HG03159 (cell line): ENCODE results near the gene ZNF337.
"Not testable (repeated sequence)": the region's sequence is repeated elsewhere in the genome, so short reads cannot be mapped to it uniquely, and the experiment has no call there.

Experiments used
- ATAC-seq: cut with Tn5 transposase; IDR thresholded peaks from one replicate; pipeline ENCODE4 v1.9.1; 2021; ENCODE audit warnings: mild to moderate bottlenecking, moderate library complexity; ENCODE audit not compliant: unreplicated experiment

ZNF337 gene

GRCh38 chr20:25695532-25696370 lies 902 bp downstream of the ZNF337 start:
- ATAC-seq: no peak

- no peak for ATAC-seq
Observed at GRCh38 chr20:25692499-25692898, 4.2 kb downstream of the ZNF337 start.

- ATAC-seq: no peak
Observed at GRCh38 chr20:25690427-25690826, 6.2 kb downstream of the ZNF337 start.

- ATAC-seq: peak; percentile 5
Observed at GRCh38 chr20:25686081-25687067, 10.3 kb downstream of the ZNF337 start.

GRCh38 chr20:25685276-25686080 lies 11.2 kb downstream of the ZNF337 start:
- ATAC-seq: peak; percentile 79

DNA sequence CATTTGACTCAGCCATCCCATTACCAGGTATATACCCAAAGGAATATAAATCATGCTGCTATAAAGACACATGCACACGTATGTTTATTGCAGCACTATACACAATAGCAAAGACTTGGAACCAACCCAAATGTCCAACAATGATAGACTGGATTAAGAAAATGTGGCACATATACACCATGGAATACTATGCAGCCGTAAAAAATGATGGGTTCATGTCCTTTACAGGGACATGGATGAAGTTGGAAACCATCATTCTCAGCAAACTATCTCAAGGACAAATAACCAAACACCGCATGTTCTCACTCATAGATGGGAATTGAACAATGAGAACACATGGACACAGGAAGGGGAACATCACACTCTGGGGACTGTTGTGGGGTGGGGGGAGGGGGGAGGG lies 12.8 kb downstream of the ZNF337 start:
- not testable (repeated sequence) for ATAC-seq

DNA sequence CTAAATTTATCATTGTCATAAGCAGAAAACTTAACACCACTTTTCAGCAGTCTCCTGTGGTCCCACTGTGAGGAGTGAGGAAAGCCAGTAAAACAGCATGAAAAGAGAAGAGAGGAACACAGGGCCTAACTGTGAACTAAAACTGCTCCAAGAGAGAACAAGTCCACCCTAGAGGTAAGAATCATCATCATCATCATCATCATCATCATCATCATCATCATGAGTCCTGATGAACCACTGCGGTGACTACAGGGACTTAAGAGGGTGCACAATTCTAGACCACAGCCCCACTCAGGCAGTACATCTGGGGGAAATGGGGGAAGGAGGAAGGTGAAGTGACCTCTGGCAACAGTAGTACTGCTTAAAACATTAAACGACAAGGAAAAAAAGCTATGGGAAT lies 13.6 kb downstream of the ZNF337 start:
- no peak for ATAC-seq

DNA sequence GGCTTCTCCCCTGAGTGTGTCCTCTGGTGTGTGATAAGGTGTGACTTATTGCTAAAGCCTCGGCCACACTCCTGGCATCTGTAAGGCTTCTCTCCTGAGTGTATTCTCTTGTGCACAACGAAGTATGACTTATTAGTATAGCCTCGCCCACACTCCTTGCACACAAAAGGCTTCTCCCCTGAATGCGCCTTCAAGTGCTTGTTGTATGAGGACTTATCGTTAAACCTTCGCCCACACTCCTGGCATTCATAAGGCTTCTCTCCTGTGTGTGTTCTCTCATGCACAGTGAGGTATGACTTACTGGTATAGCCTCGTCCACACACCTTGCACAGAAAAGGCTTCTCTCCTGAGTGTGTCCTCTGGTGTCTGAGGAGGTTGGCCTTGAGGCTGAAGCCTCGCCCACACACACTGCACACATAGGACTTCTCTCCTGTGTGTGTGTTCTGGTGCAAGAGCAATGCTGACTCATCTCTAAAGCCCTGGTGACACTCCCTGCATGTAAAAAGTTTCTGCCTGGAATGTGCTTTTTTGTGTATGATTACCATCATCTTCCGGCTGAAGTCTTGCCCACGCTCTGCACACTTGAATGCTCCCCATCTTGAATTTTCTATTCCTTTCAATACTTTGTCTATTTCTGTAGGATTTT lies 20.4 kb downstream of the ZNF337 start:
- ATAC-seq: no peak

GRCh38 chr20:25675161-25675560 lies 21.5 kb downstream of the ZNF337 start:
- no peak for ATAC-seq

DNA sequence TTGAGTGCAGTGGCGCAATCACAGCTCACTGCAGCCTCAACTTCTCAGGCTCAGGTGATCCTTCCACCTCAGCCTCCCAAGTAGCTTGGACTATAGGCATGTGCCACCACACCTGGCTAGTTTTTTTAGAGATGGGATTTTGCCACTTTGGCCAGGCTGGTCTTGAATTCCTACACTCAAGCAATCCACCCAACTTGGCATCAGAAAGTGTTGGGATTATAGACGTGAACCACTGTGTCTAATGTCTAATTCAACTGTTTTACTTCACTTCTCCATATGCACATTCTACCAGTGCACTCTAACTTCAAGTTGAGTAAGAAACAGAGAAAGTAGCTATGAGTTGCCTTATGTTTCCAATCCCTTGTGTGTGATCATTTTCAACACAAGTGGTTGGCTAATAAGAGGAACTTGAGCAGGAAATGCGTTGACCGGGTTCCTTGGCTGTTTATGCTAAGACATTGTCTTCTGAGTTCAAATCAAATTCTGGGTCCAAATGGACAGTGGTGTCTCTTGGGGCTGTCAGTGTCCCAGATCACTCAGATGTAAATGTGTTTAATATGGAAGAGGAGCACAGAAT lies 23.9 kb downstream of the ZNF337 start:
- no peak for ATAC-seq

- no peak for ATAC-seq
Observed at GRCh38 chr20:25669826-25670422, 26.7 kb downstream of the ZNF337 start.

GRCh38 chr20:25668446-25668845 lies 28.2 kb downstream of the ZNF337 start:
- ATAC-seq: no peak

DNA sequence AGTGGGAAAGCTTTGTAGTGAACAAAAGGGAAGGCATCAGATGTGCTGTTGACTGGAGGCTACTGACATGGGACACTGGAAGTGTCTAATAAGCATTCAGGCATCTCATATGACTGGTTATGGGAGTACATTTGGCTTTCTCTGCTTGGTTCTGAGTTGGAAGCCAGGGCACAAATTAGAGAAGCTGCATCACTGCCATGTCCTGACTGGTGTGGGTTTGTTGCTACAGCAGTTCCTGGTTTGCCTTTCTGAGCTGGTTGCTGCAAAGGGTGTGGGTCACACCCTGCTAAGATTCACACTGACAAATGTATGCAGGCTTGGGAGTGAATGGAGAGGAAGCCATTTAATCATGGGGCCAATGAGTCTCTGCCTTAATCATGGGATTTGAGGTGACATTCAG lies 36.7 kb downstream of the ZNF337 start:
- no peak for ATAC-seq

DNA sequence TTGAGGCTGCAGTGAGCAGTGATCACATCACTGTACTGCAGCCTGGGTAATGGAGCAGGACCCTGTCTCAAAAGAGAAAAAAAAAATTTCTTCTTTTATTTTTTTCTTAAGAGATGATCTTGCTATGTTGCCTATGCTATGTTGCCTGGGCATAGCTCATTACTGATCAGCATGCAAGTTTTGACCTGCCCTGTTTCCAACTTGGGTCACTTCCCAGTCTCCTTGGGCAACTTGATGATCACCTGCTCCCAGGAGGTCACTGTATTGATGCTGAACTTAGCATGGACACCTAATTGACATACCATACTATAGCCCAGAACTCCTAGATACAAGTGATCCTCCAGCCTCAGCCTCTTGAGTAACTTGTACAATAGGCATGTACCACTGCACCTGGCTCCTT lies 42.2 kb downstream of the ZNF337 start:
- no peak for ATAC-seq

- not testable (repeated sequence) for ATAC-seq
Observed at GRCh38 chr20:25652866-25653265, 43.8 kb downstream of the ZNF337 start.

DNA sequence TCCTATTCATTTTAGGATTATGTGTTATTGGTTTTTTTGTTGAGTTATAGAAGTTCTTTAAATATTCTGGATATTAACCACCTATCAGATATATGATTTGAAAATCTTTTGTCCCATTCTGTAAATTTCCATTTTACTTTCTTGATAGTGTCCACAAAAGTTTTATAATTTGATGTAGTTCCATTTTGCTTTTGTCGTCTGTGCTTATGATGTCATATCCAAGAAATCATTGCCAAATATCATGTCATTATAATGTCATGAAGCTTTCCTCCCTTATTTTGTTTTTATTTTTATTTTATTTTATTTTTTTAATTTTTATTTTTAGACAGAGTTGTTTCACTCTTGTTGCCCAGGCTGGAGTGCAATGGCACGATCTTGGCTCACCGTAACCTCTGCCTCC lies 51.8 kb downstream of the ZNF337 start:
- no peak for ATAC-seq

GRCh38 chr20:25643716-25644115 lies 52.9 kb downstream of the ZNF337 start:
- ATAC-seq: no peak

- no peak for ATAC-seq
Observed at GRCh38 chr20:25637247-25637646, 59.4 kb downstream of the ZNF337 start.

GRCh38 chr20:25632940-25633790 lies 63.5 kb downstream of the ZNF337 start:
- ATAC-seq: no peak
